Psoas muscle (tissue), 8 donors: ENCODE measurements around the gene F10. TPM values are rescaled to one million over a fixed set of nuclear protein-coding genes. Genes with fewer than 3 reads are reported as not detected.

Source experiments
- ATAC-seq, 4 donors: fragments of 200-7000 bp; cut with Tn5 transposase; one replicate each; pipeline ENCODE4 v1.9.1; 2020; ENCODE audit warnings: moderate library complexity in 3 of 4, mild to moderate bottlenecking in 2 of 4
- DNase-seq, 2 donors: peaks; one replicate each; pipeline ENCODE4 v3.0.0-alpha.2; 2020
- H3K27ac ChIP-seq: fragments of 200-600 bp; one replicate; pipeline ENCODE4 v1.8.0; 2022
- H3K27me3 ChIP-seq, 3 donors: fragments of 200-600 bp in 1 of 3; one replicate each; pipeline versions ENCODE4 v1.6.1 to v1.8.0; 2013 to 2022; ENCODE audit warnings: low read length in 2 of 3, mild to moderate bottlenecking in 2 of 3, moderate library complexity in 1 of 3; ENCODE audit not compliant: insufficient read depth in 3 of 3
- H3K36me3 ChIP-seq, 2 donors: fragments of 200-600 bp in 1 of 2; one replicate each; pipeline versions ENCODE4 v1.6.1 to v1.8.0; 2013 to 2022; ENCODE audit warnings: low read depth in 1 of 2, mild to moderate bottlenecking in 1 of 2, moderate library complexity in 1 of 2; ENCODE audit not compliant: insufficient read depth in 1 of 2
- H3K4me1 ChIP-seq: fragments of 200-600 bp; one replicate; pipeline ENCODE4 v1.8.0; 2022
- H3K4me3 ChIP-seq: fragments of 200-600 bp; one replicate; pipeline ENCODE4 v1.8.0; 2022; ENCODE audit warnings: mild to moderate bottlenecking
- H3K9me3 ChIP-seq: fragments of 200-600 bp; one replicate; pipeline ENCODE4 v1.8.0; 2022
- CTCF ChIP-seq: fragments of 200-600 bp; IDR thresholded peaks from one replicate; pipeline ENCODE4 v1.8.0; 2022; ENCODE audit warnings: antibody characterized with exemption
- WGBS, 3 donors: extraction: QIAGEN DNeasy Blood & Tissue Kit; methylation state at CpG; one replicate each; pipeline versions ENCODE4 v1.1.6 to v1.1.7; 2013; 5-methylcytosine and 5-hydroxymethylcytosine counted together
- intact Hi-C, 2 donors: fragments of 100-400 bp; cut with DNase I; formaldehyde crosslinking; loops; one replicate each; pipeline versions ENCODE4 v1.11.0 to v1.14.2; 2022
- polyA plus RNA-seq, 3 donors: library from polyadenylated mRNA; stranded (reverse); fragments of 200-250 nt; gene quantifications; one replicate each; pipeline ENCODE4 v1.2.3, GENCODE V29; 2013
- total RNA-seq, 4 donors: library from RNA; stranded (reverse); fragmentation: NEBNext Ultra II Directional in 2 of 4; extraction: Animal tissue kit (Norgen Biotek cat#: 25700) in 2 of 4; gene quantifications; one replicate each; pipeline versions ENCODE4 v1.2.1 to v1.2.4, GENCODE V29; 2021 to 2023
- donor health status: healthy with polysubstance abuse.
- donor health status: DM: no; HTN: no; CAD: no; lungs with moderate emphysema.
- donor health status: Bipolar disorder and iron deficiency.
- donor health status: healthy.
- donor health status: DM: yes; HTN: yes; CAD: no.
- donor health status: DM: no; HTN: no; CAD: no.
- donor health status: DM: no; HTN: no; CAD: no.
- donor health status: DM: yes; HTN: yes; CAD: no.

F10 gene
- total and polyA plus RNA-seq, 7 donors, result 0.63 to 4.9 (median 1.5) TPM

GRCh38 chr13:113186061-113186900, 63.7 kb downstream of the F10 start:
- Histone ChIP-seq H3K9me3 (no peaks in the 10 kb centered on the region), H3K36me3 (peaks cover 12 to 90% of the 10 kb centered on the region in 2 donors), H3K4me3 (no peak overlapping the region), H3K4me1 (no peaks in the 10 kb centered on the region), H3K27me3 (no peaks in the 10 kb centered on the region), H3K27ac (peak overlapping the region; percentile 52)
- no peak for DNase-seq
- intact Hi-C loops, result no loop called here
- TF ChIP-seq CTCF, result no peak
- ATAC-seq, result no peak
- WGBS, 3 donors, result 77 to 82% (median 81%) methylated on average over 12 to 13 of the region's 13 CpGs

GRCh38 chr13:113187263-113187669, 64.7 kb downstream of the F10 start:
- TF ChIP-seq CTCF, result no peak
- H3K36me3 ChIP-seq, result peaks cover 9 to 90% of the 10 kb centered on the region in 2 donors
- ATAC-seq, result peak; percentile 93 to 99 (median 98)
- WGBS, 3 donors, result 51 to 67% (median 57%) methylated on average over 9 of the region's 9 CpGs
- DNase-seq, result peak; percentile 93 to 94
- no peak overlapping the region for H3K4me3 ChIP-seq
- H3K27ac ChIP-seq, result peak overlapping the region; percentile 52
- intact Hi-C loops, result no loop called here
- no peaks in the 10 kb centered on the region for H3K9me3 ChIP-seq
- H3K27me3 ChIP-seq, result no peaks in the 10 kb centered on the region
- H3K4me1 ChIP-seq, result no peaks in the 10 kb centered on the region

- Histone ChIP-seq H3K36me3 (peaks cover 9 to 90% of the 10 kb centered on the region in 2 donors), H3K4me1 (no peaks in the 10 kb centered on the region), H3K4me3 (no peak overlapping the region), H3K27ac (no peak overlapping the region), H3K9me3 (no peaks in the 10 kb centered on the region), H3K27me3 (no peaks in the 10 kb centered on the region)
- 89 to 91% (median 89%) methylated on average over 23 of the region's 23 CpGs for WGBS, 3 donors
- ATAC-seq, result no peak
- intact Hi-C loops, result no loop called here
- DNase-seq, result no peak
- no peak for TF ChIP-seq CTCF
Measured at GRCh38 chr13:113187883-113188665, 65.5 kb downstream of the F10 start.

- 82 to 87% (median 83%) methylated on average over 4 of the region's 4 CpGs for WGBS, 3 donors
- no peak for ATAC-seq
- no peak for TF ChIP-seq CTCF
- H3K4me3 ChIP-seq, result no peak overlapping the region
- no peak for DNase-seq
- H3K36me3 ChIP-seq, result peaks cover 6 to 90% of the 10 kb centered on the region in 2 donors
- no peaks in the 10 kb centered on the region for H3K27me3 ChIP-seq
- no peaks in the 10 kb centered on the region for H3K9me3 ChIP-seq
- no peaks in the 10 kb centered on the region for H3K4me1 ChIP-seq
- H3K27ac ChIP-seq, result no peak overlapping the region
- intact Hi-C loops, result no loop called here
Measured at GRCh38 chr13:113190181-113190580, 67.6 kb downstream of the F10 start.
